ENCODE results near the gene KLK13.

The KLK13 gene

DNA sequence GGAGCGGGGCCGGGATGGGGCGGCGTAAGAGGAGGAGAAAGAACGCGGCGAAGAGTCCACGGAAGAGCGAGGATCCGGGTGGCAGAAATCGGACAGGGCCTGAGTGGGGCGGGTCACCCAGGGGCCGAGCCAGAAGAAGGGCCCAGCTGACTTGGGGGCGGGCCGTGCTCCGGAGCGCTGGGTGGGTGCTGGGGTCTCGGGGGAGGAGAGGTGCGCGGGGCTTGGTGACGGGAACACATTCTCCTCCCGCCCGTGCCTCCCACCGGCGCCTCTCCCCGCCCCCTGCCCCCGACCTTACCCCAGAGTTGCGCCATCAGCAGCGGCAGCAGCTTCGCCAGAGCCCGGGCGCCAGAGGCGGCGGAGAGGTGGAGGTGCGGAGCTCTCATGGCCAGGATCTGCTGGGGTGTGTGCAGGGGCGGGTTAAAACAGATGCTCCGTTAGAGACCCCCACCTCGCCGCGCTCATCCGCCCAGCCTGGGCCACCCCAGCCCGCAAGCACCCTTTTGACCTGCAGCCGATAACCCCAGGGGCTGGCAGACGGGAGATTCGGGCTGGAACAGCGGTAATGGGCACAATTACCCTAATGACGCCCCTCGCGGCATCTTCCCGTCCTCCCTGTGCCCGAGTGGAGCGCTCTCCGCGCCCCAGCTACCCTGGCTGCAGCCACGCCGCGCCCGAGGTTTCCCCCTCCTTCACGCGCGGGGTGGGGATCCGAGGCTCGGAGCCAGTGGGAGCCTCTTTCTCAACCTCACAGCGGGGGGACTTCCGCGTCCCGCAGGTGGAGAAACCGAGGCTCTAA is 45.9 kb downstream of the KLK13 start:
- DNase-seq: no peak

- peak in 3 of 5 donors; percentile 34 to 56 (median 49) for DNase-seq
Observed at GRCh38 chr19:51016798-51017683, 47.9 kb downstream of the KLK13 start.

GRCh38 chr19:51015691-51016267 is 49.1 kb downstream of the KLK13 start:
- DNase-seq: no peak

DNA sequence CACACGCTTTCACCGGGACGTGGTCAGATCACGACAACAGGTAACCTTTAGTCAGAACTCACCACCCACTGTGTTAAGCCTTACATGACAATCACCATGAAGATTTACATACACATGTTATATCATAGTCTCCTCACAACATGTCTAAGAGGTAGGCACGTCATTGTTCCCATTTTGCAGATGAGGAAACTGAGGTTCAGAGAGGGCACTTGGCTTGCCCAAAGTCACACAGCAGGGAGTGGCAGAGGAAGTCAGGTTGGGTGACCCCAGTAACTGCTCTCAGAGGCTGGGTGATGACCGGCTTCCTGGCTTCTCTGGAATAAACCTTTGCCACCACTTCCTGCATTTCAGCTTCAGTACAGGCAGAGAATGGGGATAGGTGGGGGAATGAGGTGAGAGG is 50.6 kb downstream of the KLK13 start:
- no peak for DNase-seq

DNA sequence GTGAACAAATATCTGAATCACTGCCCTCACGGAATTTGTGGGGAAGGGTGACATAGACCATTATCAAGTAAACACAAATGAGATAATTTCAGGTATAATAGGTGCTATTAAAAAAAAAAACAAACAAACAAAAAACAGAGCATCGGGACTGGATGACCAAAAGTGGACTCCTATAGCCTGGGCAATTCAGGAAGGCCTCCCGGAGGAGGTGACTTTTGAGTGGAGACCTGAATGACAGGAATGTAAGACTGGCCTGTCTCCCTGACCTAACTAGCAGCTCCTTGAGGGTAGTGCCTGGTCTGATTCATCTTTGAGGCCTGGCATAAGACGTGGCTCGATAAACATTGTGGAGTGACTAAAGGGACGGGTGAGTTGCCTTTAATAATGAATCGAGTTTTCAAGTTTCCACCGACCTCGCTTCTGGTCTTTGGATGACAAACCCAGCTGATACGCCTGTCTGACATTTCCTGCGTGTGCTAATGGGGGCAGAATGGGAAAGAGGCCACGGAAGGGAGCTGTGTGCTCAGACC is 52.2 kb downstream of the KLK13 start:
- DNase-seq: no peak

DNA sequence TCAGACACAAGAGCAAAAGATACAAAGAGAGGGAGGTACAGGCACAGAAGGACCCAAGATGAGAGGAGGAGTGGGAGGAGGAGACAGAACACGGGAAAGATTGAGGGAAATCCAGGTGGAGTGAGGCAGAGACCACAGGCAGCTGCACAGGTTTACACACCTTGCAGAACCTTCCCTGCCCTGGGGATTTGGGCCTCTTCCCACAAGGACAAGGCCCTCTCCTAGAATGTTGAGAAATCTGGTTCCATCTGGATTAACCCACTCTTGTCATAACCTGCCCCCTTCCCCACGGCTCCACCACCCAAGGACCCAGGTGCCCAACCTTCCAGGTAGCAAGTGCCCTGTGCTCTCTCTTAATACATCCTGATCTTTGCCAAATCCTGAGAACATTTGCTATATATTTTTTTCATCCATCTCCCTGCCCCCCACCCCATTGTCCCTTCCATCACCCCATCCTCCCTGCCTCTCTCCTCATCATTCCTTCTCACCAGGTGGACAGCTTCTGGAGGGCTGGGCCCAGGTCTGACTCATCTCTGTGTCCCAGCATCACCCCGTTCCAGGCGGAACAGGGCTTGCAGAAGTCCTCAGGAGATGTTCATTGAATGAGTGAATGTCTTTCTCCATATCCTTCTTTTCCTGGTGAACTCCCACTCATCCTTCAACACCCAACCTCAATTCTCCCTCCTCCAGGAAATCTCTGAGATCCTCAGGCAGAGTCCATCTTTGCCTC is 54.7 kb downstream of the KLK13 start:
- DNase-seq: no peak

DNA sequence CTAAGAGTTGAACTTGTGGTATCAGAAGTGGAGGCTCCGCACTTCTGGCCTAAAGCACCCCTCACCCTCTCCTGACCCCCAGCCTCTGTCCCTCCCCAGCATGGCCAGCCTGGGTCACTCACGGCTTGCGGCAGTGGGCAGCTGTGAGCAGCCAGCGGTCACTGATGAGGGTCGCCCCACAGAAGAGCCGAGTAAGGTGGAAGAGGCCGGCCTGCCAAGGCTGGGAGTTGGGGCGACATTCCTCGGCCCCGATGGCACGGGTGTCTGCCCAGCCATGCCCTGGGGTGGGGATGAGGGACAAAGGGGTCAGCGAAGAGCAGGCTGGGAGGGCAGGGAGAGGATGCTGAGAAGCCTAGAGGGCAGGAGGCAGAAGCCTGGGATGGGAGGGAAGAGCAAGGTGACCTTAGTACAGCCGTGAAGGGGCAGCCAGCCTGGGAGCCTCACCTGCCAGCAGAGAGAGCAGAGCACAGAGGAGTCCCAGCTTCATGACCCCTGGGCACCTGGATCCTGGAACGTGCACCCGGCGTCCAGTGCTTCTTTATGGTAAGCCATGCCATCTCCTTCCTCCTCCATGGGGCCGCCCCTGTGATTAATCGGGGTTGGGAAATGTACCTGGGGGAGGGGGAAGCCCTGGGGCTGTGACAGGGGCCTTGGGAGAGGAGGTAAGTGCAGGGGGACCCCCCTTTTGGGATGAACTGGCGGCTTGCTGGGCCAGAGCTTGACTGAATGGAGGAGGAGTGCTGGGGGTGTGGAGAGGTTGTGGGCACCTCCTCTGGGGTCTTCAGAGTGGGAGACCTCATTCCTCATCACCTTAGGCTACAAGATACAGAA is 55.6 kb downstream of the KLK13 start:
- DNase-seq: no peak

GRCh38 chr19:51007488-51007887 is 57.4 kb downstream of the KLK13 start:
- no peak for DNase-seq

GRCh38 chr19:51006406-51006805 is 58.5 kb downstream of the KLK13 start:
- DNase-seq: no peak
